ENCODE data around the gene PSG2. TPM values are rescaled to one million over a fixed set of nuclear protein-coding genes. Genes with fewer than 3 reads are reported as not detected.
"Not testable (repeated sequence)": the region's sequence is repeated elsewhere in the genome, so short reads cannot be mapped to it uniquely, and the experiment has no call there.

PSG2 gene
- 0.27 TPM in 1 of 2 replicates, not detected in the other for total RNA-seq (ENCODE audit: low replicate concordance)

GRCh38 chr19:43082601-43083000 lies at the start of gene PSG2:
PSG2 (minus strand) TSS chr19:43082701; CDS start chr19:43082569, 132 bp downstream.
- DNase-seq (ENCODE audit: low read depth); H3K4me3 ChIP-seq (ENCODE audit: low read depth, low read length): not testable (repeated sequence)

- not testable (repeated sequence) for H3K4me3 ChIP-seq (ENCODE audit: low read depth, low read length); DNase-seq (ENCODE audit: low read depth)
Measured at GRCh38 chr19:43131281-43131842, 48.9 kb upstream of the PSG2 start.

- not testable (repeated sequence) for DNase-seq (ENCODE audit: low read depth); H3K4me3 ChIP-seq (ENCODE audit: low read depth, low read length)
Measured at GRCh38 chr19:43129197-43129596, 46.7 kb upstream of the PSG2 start.

GRCh38 chr19:43127336-43127735 lies 44.8 kb upstream of the PSG2 start:
- DNase-seq (ENCODE audit: low read depth) = peak; percentile 97
- not testable (repeated sequence) for H3K4me3 ChIP-seq (ENCODE audit: low read depth, low read length)

- DNase-seq (ENCODE audit: low read depth) = no peak
- no peak for TF ChIP-seq CTCF (IDR thresholded peaks at IDR 0.05; ENCODE audit: insufficient read depth, low read length)
- H3K4me3 ChIP-seq (ENCODE audit: low read depth, low read length) = no peak overlapping the region
Measured at GRCh38 chr19:43126720-43127119, 44.2 kb upstream of the PSG2 start.

GRCh38 chr19:43124360-43124759 lies 41.9 kb upstream of the PSG2 start:
- no peak overlapping the region for H3K4me3 ChIP-seq (ENCODE audit: low read depth, low read length)
- DNase-seq (ENCODE audit: low read depth) = no peak
- no peak for TF ChIP-seq CTCF (IDR thresholded peaks at IDR 0.05; ENCODE audit: insufficient read depth, low read length)

GRCh38 chr19:43120433-43121026 lies 38.0 kb upstream of the PSG2 start:
- not testable (repeated sequence) for H3K4me3 ChIP-seq (ENCODE audit: low read depth, low read length)
- peak; percentile 95 for DNase-seq (ENCODE audit: low read depth)

- peak; percentile 22 for DNase-seq (ENCODE audit: low read depth)
- not testable (repeated sequence) for H3K4me3 ChIP-seq (ENCODE audit: low read depth, low read length)
Measured at GRCh38 chr19:43119526-43119925, 37.0 kb upstream of the PSG2 start.

GRCh38 chr19:43116421-43116820 lies 33.9 kb upstream of the PSG2 start:
- not testable (repeated sequence) for H3K4me3 ChIP-seq (ENCODE audit: low read depth, low read length); DNase-seq (ENCODE audit: low read depth)

- H3K4me3 ChIP-seq (ENCODE audit: low read depth, low read length); DNase-seq (ENCODE audit: low read depth): not testable (repeated sequence)
Measured at GRCh38 chr19:43115548-43115947, 33.0 kb upstream of the PSG2 start.

- not testable (repeated sequence) for DNase-seq (ENCODE audit: low read depth); H3K4me3 ChIP-seq (ENCODE audit: low read depth, low read length)
Measured at GRCh38 chr19:43115064-43115463, 32.6 kb upstream of the PSG2 start.

- not testable (repeated sequence) for H3K4me3 ChIP-seq (ENCODE audit: low read depth, low read length)
- DNase-seq (ENCODE audit: low read depth) = peak; percentile 28
Measured at GRCh38 chr19:43114626-43115025, 32.1 kb upstream of the PSG2 start.

- peak; percentile 29 for DNase-seq (ENCODE audit: low read depth)
- H3K4me3 ChIP-seq (ENCODE audit: low read depth, low read length) = not testable (repeated sequence)
Measured at GRCh38 chr19:43107401-43107800, 24.9 kb upstream of the PSG2 start.

All from fibroblast of the aortic adventitia (primary cell).